HG03442 (cell line): ENCODE data around the gene KCNK15.
"Not testable (repeated sequence)": the region's sequence is repeated elsewhere in the genome, so short reads cannot be mapped to it uniquely, and the experiment has no call there.

Experiments
- ATAC-seq: cut with Tn5 transposase; IDR thresholded peaks from one replicate; pipeline ENCODE4 v1.9.1; 2021; ENCODE audit warnings: mild to moderate bottlenecking, moderate library complexity; ENCODE audit not compliant: unreplicated experiment

KCNK15 gene

DNA sequence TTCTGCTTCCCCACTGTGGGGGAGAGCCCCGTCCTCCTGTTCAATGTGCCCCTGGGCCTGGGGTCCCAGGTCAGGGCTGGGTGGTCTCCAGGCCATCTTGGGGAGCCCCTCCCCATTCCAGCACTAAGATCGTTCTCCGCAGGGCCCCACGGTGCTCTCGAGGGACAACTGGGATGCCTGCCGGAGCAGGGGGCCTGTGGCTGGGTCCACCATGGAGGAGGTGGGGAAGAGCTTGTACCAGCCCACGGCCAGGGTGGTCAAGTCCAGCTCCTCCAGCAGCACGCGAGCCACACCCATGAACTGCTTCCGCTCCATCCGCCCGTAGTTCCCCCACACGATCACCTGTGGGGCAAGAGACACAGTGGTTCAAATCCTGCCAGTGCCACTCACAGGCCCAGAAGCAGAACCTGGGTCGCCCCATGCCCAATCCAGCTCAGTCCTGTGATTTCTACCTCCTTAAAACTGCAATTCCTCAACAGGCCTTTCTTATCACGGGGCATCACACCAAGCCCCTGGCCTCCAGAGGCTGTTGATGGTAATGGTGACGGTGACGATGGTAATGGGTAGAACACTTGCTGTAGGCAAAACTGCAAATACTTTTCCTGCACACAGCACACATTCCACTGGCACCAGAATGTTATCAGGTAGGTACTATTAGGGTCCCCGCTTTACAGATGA is 10.5 kb downstream of the KCNK15 start:
- no peak for ATAC-seq

- no peak for ATAC-seq
These were observed 11.3 kb downstream of the KCNK15 start for GRCh38 chr20:44756956-44757355.

DNA sequence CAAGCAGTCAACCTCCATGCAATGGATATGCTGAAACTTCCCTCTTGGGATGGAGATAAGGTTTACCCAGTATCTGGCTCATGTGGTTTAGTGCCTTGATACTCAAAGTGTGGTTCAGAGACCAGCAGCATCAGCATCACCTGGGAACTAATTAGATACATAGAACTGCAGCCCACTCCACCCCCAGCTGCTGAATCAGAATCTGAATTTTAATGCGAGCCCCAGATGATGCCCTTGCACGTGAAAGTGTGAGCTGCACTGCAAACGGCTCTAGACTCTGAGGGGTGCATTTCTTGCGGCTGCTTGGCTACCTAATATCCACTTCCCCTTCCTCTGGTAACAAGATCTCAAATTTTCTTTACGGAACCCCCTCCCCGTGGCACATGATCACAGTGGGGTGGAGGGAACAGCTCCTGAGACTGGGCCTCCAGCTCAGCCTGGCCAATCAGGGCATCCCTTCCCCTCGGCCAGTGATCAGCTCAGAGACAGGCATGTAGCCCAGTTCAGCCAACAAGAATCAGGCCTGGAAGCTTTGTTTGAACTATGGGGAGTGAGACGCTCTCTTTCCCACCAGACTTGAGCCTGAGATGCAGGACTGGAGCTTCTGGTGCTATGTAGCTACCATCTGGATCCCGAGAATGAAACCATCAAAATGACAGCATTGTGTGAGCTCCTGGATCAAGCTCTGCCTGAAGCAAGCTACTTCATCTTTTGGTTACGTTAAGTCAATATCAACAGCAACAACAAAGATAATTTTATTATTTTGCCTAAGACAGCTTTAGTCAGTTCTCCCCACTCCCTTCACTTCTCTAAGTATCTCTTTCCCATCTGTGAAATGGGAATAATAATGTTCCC is 12.8 kb downstream of the KCNK15 start:
- ATAC-seq: no peak

- ATAC-seq: no peak
These were observed 13.9 kb downstream of the KCNK15 start for GRCh38 chr20:44759595-44759994.

- no peak for ATAC-seq
These were observed 15.8 kb downstream of the KCNK15 start for GRCh38 chr20:44761423-44761822.

GRCh38 chr20:44762466-44763140 is 16.9 kb downstream of the KCNK15 start:
- ATAC-seq: no peak

DNA sequence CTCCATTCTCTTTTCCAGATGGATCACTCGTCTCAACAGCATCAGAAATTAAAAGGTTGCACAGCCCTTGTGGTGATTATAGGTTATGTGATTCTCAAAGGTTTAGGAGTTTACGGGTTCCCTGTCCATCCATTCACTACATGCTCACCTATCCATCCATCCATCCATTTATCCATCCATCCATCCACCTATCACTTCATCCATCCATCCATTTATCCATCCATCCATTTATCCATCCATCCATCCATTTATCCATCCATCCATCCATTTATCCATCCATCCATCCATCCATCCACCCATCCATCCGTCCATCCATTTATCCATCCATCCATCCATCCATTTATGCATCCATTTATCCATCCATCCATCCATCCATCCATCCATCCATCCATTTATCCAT is 18.1 kb downstream of the KCNK15 start:
- ATAC-seq: not testable (repeated sequence)

DNA sequence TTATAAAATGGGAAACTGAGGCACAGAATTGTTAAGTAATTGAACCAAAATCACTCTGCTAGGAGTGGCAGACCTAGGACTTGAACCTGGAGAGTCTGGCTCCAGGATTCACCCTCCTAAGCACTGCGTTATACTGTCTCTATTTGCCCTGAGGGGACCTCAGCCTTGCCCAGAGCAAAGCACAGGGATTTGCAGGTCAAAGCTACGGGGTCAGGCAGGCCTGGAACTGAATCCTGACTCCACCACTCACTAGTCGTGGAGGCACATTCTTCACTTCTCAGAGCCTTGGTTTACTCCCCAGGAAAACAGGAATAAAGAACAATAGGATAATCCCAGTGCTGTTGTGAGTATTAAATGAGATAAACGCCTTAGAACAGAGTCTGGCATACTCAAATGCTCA is 19.4 kb downstream of the KCNK15 start:
- ATAC-seq: no peak

DNA sequence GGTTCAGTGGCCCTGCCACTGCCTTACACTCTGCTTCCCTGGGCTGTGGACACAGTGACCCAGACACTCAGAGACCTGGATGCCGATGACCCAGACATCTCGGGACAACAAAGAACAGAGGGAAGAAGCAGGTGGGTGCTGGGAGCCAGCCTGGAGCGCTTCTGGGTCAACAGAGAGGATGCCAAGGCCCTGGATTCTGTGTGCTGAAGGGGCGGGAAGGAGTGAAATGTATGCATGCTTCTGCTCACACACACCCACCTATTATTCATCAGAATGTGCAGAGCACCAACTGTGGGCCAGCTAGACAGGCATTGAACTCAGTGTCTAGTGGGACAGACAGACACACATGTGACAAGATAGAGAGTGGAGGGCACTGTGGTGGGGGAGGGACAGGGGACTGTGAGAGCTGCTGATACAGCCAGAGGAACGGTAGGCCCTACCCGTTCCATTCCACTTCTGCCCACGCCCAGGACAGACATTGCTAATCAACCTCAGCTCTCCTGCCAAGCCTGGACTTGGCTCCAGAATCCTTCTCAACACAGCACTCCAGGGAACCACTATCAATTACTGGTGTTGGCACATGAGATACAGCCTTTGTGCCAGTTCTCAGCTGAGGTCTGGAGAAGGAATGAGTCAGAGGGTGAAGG is 20.2 kb downstream of the KCNK15 start:
- ATAC-seq: no peak

DNA sequence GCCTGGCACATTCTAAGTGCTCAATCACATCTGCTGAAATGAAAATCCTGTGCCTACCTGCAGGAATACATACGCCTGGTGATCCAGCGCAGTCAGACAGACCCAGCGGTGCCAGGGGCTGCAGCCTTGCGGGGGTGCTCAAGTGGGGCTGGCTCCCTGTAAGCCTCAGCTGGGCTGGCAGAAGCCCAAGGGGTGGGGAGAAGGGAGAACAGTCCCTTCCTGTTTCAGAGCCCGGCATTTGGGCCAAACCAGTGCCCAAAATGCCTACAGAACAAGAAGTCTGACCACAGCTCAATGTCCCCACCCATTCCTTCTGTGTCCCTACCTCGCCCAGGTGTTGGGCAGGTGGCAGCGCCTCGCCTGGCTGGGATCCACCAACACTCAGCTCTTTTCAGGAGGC is 22.6 kb downstream of the KCNK15 start:
- no peak for ATAC-seq

- no peak for ATAC-seq
These were observed 23.3 kb downstream of the KCNK15 start for GRCh38 chr20:44768854-44769480.

- ATAC-seq: no peak
These were observed 23.8 kb downstream of the KCNK15 start for GRCh38 chr20:44769481-44769863.

DNA sequence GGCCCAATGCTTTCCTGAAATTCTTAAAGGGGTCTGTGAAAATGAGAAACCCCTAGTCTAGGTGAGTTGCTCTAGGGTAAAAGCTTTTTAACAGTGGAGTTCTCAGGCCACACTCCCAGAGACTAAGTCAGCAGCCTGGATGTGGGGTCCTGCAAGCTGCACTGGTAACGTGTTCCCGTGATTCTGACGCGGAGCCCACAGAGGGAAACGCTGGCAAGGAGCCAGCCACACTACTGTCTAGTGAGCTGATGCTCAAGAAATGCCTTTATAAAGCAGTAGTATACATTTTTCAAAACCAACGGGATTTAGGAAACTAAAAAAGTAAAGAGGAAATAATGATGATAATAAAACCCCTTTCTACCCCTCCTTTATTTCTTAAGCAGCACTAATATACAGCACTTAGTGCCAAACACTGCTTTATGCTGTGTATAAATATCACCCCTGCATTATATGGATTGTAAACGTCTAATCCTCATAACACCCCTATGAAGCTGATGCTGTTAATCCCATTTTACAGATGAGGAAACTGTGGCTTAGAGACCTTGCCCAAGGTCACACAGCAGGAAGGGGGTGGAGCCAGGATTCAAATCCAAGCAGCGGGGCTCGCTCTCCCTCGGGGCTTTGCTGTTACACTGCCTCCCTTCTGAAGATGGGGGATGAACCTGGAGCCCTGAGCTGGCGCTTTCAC is 25.0 kb downstream of the KCNK15 start:
- no peak for ATAC-seq

- ATAC-seq: no peak
These were observed 25.5 kb downstream of the KCNK15 start for GRCh38 chr20:44771172-44771535.

DNA sequence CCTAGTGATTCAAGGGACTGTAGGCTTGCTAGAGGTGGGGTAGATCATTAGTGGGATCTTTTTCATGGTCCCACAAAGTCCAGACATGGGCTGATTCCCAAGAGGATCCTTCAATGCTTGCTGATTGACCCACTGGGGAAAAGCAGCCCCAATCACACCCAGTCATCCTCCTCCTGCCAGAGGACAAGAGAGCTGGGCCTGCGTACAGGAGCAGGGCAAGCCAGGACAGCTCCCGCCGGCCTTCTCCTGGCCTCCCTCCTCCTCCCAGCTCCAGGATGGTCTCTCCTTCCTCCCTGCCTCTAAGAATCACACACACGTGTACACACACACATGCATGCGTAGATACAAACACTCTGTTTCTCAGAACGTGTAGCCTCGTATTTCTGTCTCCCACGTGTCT is 27.0 kb downstream of the KCNK15 start:
- ATAC-seq: no peak

DNA sequence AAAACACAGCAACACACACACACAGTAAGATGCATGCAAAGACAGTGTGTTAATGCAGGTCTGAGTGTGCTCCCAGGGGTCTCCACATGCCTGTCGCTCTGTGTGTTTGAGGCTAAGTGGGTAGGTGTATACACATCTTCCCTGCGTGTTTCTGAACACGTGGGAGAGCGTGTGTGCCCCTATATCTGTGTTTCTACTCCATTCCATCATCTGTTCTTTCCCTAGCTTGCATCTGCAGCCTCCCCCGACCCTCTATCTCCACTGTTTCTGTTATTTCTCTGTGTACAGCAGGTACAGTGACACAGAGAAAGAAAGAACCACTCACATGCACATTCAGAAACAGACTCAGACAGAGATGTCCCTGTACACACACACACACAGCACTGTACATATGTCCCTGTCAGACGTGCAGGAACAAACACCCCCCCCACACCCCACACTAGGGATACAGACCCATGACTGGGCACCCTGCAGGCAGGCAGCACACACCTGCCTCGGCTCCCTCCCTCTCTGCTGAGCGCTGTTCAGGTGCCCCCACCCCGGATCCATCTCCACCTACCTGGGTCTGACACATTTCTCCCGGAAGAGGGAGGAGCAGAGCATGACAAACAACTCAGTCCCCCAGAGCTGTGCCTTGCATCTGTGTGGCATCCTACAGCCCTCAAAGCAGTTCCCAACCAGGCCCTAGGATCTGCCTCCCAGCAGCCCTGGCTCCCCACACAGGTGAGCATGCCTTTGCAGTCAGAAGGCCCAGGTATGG is 27.6 kb downstream of the KCNK15 start:
- no peak for ATAC-seq

DNA sequence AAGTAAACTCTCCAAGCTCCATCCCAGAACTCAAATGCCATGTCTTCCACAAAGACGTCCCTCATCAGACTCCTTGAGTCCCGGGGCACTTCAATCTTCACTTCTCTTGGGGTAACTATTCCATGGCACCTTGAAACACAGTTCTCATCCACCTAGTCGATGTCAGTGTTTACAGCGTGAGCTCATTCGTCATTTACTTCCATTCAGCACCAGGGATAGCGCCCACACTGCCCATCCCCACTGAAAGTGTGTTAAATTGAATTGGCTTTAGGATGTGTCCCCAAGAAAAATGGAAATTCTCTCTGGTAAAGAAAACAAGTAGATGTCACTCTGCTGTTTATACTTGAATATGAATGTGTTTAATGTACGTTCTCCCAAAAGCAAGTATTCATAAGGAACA is 31.3 kb downstream of the KCNK15 start:
- ATAC-seq: no peak

DNA sequence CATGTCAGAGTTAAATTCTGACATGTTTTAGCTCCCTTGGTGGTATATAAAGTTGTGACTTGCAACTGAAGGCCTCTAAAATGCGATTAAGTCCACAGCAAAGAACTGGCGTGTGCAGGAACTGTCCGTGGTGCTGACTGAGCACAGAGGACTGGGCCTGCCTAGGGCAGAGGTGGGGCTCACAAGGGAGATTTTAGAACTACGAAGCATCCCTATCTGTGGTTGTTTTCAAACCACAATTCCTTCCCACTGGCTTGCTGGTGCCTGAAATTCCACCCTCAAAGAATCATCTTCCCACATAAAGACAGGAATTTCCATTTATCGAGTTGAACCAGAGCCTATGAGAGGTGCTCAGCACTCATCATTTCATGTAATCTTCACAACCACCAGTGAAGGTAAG is 34.6 kb downstream of the KCNK15 start:
- no peak for ATAC-seq

DNA sequence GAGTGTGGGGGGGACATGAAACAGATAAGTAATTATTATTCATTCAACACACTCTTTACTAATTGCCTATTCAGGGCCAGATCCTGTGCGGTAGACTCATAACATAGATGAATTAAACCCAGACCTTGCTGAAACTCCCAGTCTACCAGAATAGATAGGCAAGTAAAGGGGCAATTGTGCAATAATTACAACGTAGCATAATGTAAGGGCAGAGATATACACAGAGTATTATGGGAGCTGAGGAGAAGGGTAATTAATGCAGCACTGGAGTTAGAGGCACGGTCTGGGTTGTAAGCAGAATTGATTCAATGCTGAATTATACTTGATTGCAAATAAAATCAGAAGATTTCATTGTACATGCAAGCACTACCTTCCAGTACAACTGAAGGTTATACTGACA is 35.5 kb downstream of the KCNK15 start:
- no peak for ATAC-seq

GRCh38 chr20:44781791-44782190 is 36.1 kb downstream of the KCNK15 start:
- no peak for ATAC-seq
